NCI-H146 (cell line): ENCODE results near the gene KRTAP12-4.
"Not testable (repeated sequence)": the region's sequence is repeated elsewhere in the genome, so short reads cannot be mapped to it uniquely, and the experiment has no call there.

Source experiments
- DNase-seq: peaks from one replicate; lab custom pipeline; 2025; lab: John Stamatoyannopoulos, UW

The KRTAP12-4 gene

GRCh38 chr21:44610157-44610843 is 44.2 kb downstream of the KRTAP12-4 start:
- not testable (repeated sequence) for DNase-seq

- no peak for DNase-seq
Observed at GRCh38 chr21:44609193-44609592, 45.3 kb downstream of the KRTAP12-4 start.

DNA sequence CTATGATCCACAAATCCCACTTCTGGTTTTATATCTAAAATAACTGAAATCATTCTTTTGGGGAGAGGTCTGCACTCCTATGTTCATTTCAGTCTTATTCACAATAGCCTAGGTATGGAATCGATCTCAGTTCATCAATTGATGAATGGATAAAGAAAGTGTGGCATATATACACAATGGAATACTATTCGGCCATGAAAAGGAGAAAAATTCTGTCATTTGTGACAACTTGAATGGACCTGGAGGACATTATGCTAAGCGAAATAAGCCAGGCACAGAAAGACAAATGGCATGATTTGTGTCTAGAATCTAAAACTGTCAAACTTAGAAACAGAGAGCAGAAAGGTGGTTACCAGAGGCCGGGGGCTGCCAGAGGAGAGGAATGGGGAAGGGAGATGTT is 48.0 kb downstream of the KRTAP12-4 start:
- no peak for DNase-seq
